A549 (cell line): Measurements from ENCODE around the gene LIN7A. TPM values are rescaled to one million over a fixed set of nuclear protein-coding genes. Genes with fewer than 3 reads are reported as not detected.

Experiments
- ATAC-seq, 2 experiments: fragments of 200-7000 bp in 1 of 2; fragments of >200 bp in 1 of 2; cut with Nextera tagmentation in 1 of 2; cut with Tn5 transposase in 1 of 2; 3 replicates each; pipeline versions ENCODE4 v1.8.0 to v1.9.1; 2018 to 2020; ENCODE audit warnings: mild to moderate bottlenecking in 1 of 2, moderate library complexity in 1 of 2
- CTCF ChIA-PET: fragments of 300-600 bp; sonication (Branson Sonifier 250); formaldehyde crosslinking; extraction: SDS; loops from one replicate; lab custom pipeline; 2021; ENCODE audit warnings: antibody characterized with exemption, inconsistent platforms; lab: Yijun Ruan, JAX
- POLR2A ChIA-PET: fragments of 350-600 bp; formaldehyde crosslinking; extraction: SDS; loops from one replicate; lab custom pipeline; 2021; ENCODE audit warnings: antibody characterized with exemption, inconsistent platforms; lab: Yijun Ruan, JAX
- DNase-seq, 2 experiments: peaks; one replicate each; pipeline versions ENCODE4 v3.0.0 to v3.0.0-alpha.2; 2011 to 2016; ENCODE audit warnings: low read depth in 1 of 2, low spot score in 1 of 2
- FAIRE-seq: peaks from 2 replicates; lab custom pipeline; 2011; peaks lifted over from hg19 to GRCh38; lab: Jason Lieb, UNC
- H3K27ac ChIP-seq, 2 experiments: fragments of >200 bp; sonication (Bioruptor Twin); formaldehyde crosslinking; 3 replicates each; pipeline ENCODE4 v1.5.1; 2016 to 2017
- H3K4me1 ChIP-seq: fragments of >200 bp; sonication (Bioruptor Twin); formaldehyde crosslinking; 3 replicates; pipeline ENCODE4 v1.6.1; 2016
- H3K4me2 ChIP-seq: fragments of >200 bp; sonication (Bioruptor Twin); formaldehyde crosslinking; 3 replicates; pipeline ENCODE4 v1.6.1; 2016
- H3K4me3 ChIP-seq: fragments of >200 bp; sonication (Bioruptor Twin); formaldehyde crosslinking; 3 replicates; pipeline ENCODE4 v1.5.1; 2016
- H3K9me3 ChIP-seq: fragments of >200 bp; sonication (Bioruptor Twin); formaldehyde crosslinking; 3 replicates; pipeline ENCODE4 v1.6.1; 2016
- BCL3 ChIP-seq: fragments of >200 bp; sonication (Bioruptor Twin); formaldehyde crosslinking; IDR thresholded peaks from 3 replicates; pipeline ENCODE4 v1.6.1; 2016
- CBX2 ChIP-seq: fragments of 200-600 bp; sonication (generic); IDR thresholded peaks from 2 replicates; pipeline ENCODE4 v1.6.1; 2016; ENCODE audit warnings: low read depth, mild to moderate bottlenecking, borderline replicate concordance
- CEBPB ChIP-seq, 2 experiments: fragments of >200 bp in 1 of 2; sonication (Bioruptor Twin) in 1 of 2; formaldehyde crosslinking in 1 of 2; IDR thresholded peaks; 2 replicates each; pipeline ENCODE4 v1.6.1; 2012 to 2016
- E2F6 ChIP-seq: IDR thresholded peaks from 2 replicates; pipeline ENCODE4 v1.6.1; 2012; ENCODE audit warnings: low read depth, borderline replicate concordance
- EHF ChIP-seq: fragments of 250-450 bp; sonication (Bioruptor Pico); IDR thresholded peaks from 2 replicates; pipeline ENCODE4 v1.5.0; 2020; ENCODE audit warnings: mild to moderate bottlenecking
- EHMT2 ChIP-seq: fragments of 200-600 bp; sonication (generic); IDR thresholded peaks from 2 replicates; pipeline ENCODE4 v1.6.1; 2016; ENCODE audit warnings: antibody characterized with exemption, low read depth, mild to moderate bottlenecking, moderate library complexity
- FOXS1 ChIP-seq: fragments of 250-450 bp; sonication (Bioruptor Pico); IDR thresholded peaks from 2 replicates; pipeline ENCODE4 v1.5.0; 2020; ENCODE audit warnings: mild to moderate bottlenecking, moderate library complexity
- GATA3 ChIP-seq: IDR thresholded peaks from 2 replicates; pipeline ENCODE4 v1.6.1; 2012; ENCODE audit warnings: borderline replicate concordance
- HDAC2 ChIP-seq: fragments of 200-600 bp; sonication (generic); IDR thresholded peaks from 2 replicates; pipeline ENCODE4 v1.6.1; 2016
- HES2 ChIP-seq: fragments of >200 bp; sonication (Bioruptor Twin); formaldehyde crosslinking; IDR thresholded peaks from 2 replicates; pipeline ENCODE4 v1.6.1; 2016
- HMGXB4 ChIP-seq: fragments of 250-450 bp; sonication (Bioruptor Pico); IDR thresholded peaks from 2 replicates; pipeline ENCODE4 v1.5.0; 2021; ENCODE audit warnings: mild to moderate bottlenecking, moderate library complexity, borderline replicate concordance
- HOXA7 ChIP-seq: fragments of 250-450 bp; sonication (Bioruptor Pico); IDR thresholded peaks from 2 replicates; pipeline ENCODE4 v1.5.0; 2020; ENCODE audit warnings: mild to moderate bottlenecking, moderate library complexity
- JUNB ChIP-seq: fragments of >200 bp; sonication (Bioruptor Twin); formaldehyde crosslinking; IDR thresholded peaks from 2 replicates; pipeline ENCODE4 v1.6.1; 2016
- MAX ChIP-seq: IDR thresholded peaks from 2 replicates; pipeline ENCODE4 v1.6.1; 2012
- MAZ ChIP-seq: fragments of 150-350 bp; IDR thresholded peaks from 2 replicates; pipeline ENCODE4 v1.6.1; 2014; ENCODE audit warnings: antibody characterized with exemption, low read depth, low read length, borderline replicate concordance
- NR3C1 ChIP-seq: fragments of >200 bp; sonication (Bioruptor Twin); formaldehyde crosslinking; IDR thresholded peaks from 3 replicates; pipeline ENCODE4 v1.6.1; 2017
- PHF8 ChIP-seq: fragments of 200-600 bp; sonication (generic); IDR thresholded peaks from 2 replicates; pipeline ENCODE4 v1.6.1; 2016; ENCODE audit warnings: low read depth, mild to moderate bottlenecking, antibody characterized with exemption, moderate library complexity, borderline replicate concordance
- POLR2AphosphoS2 ChIP-seq: conservative IDR thresholded peaks from 2 replicates; pipeline ENCODE4 v1.6.1; 2012; ENCODE audit warnings: low read length, improper control_type of control experiment, inconsistent platforms
- SMC3 ChIP-seq: fragments of >200 bp; sonication (Bioruptor Twin); formaldehyde crosslinking; IDR thresholded peaks from 3 replicates; pipeline ENCODE4 v1.6.1; 2018; ENCODE audit warnings: inconsistent platforms
- TFCP2L1 ChIP-seq: fragments of 250-450 bp; sonication (Bioruptor Pico); IDR thresholded peaks from 2 replicates; pipeline ENCODE4 v1.5.0; 2021; ENCODE audit warnings: mild to moderate bottlenecking
- TP53 ChIP-seq: fragments of 250-450 bp; sonication (Bioruptor Pico); IDR thresholded peaks from 2 replicates; pipeline ENCODE4 v1.5.0; 2021; ENCODE audit warnings: mild to moderate bottlenecking, moderate library complexity
- ZSCAN20 ChIP-seq: fragments of 250-450 bp; sonication (Bioruptor Pico); IDR thresholded peaks from 2 replicates; pipeline ENCODE4 v1.8.0; 2022; ENCODE audit warnings: mild to moderate bottlenecking, moderate library complexity
- WGBS: methylation state at CpG from one replicate; pipeline ENCODE4 v1.1.6; 2017; ENCODE audit errors: missing lambda C conversion rate; 5-methylcytosine and 5-hydroxymethylcytosine counted together
- polyA plus RNA-seq, 4 experiments: library from polyadenylated mRNA; depleted of rRNA in 3 of 4; stranded (reverse); fragments of >200 nt; fragmentation: RNase III in 1 of 4; extraction: RNeasy Plus Mini Kit Qiagen cat#74134 plus additional on column Dnase treatment in 1 of 4; gene quantifications; 2 replicates in 3 of 4; 3 replicates in 1 of 4; pipeline ENCODE4 v1.2.3, GENCODE V29; 2011 to 2017

LIN7A gene
- polyA plus RNA-seq, 2 of the 4 experiments (the other 2 are of a cell fraction) = 0.23 to 2.6 TPM

- POLR2A ChIA-PET = no interaction called here
- 0 out of 3 replicates have a peak, but pooled peaks cover 5% of the 10 kb centered on the region for H3K4me1 ChIP-seq
- H3K4me3 ChIP-seq = peak overlapping the region; percentile 50
- 0 out of 2 replicates have a peak, but pooled peaks have one; percentile 40 for TF ChIP-seq E2F6
- peak; percentile 42; the same call in 1 of the 2 replicates for TF ChIP-seq MAX
- TF ChIP-seq HDAC2 = peak; percentile 60; the same call in 1 of the 2 replicates
- TF ChIP-seq POLR2AphosphoS2 = no peak
- TF ChIP-seq, all 56 proteins: peak for 3
- WGBS = 3% methylated on average over 20 of the region's 67 CpGs
- DNase-seq (peak; percentile 16 to 49), ATAC-seq (peak; percentile 88 to 90), FAIRE-seq (no peak)
- H3K27ac ChIP-seq = peak overlapping the region; percentile 30 to 64; a peak in 4 of 6 replicates
- no peaks in the 10 kb centered on the region for H3K9me3 ChIP-seq
- CTCF ChIA-PET = interaction anchor here (1.1 to 1.8 kb wide), 2 partner anchors 9 to 10 kb away, joined by 4 read pairs; no protein-coding TSS in a partner anchor
- peak overlapping the region; percentile 80 for H3K4me2 ChIP-seq
Measured at GRCh38 chr12:80936642-80937390, 918 bp downstream of the LIN7A start.

- TF ChIP-seq NR3C1 (no peak), CBX2 (no peak), TFCP2L1 (CRISPR knock-in tag) (no peak), TP53 (CRISPR knock-in tag) (no peak), FOXS1 (CRISPR knock-in tag) (no peak), ZSCAN20 (CRISPR knock-in tag) (no peak), CEBPB (IDR thresholded peaks at IDR 0.05) (no peak), SMC3 (no peak), EHF (CRISPR knock-in tag) (no peak), HMGXB4 (CRISPR knock-in tag) (no peak), PHF8 (no peak), JUNB (no peak), EHMT2 (no peak), HES2 (no peak), BCL3 (no peak), MAZ (no peak), HOXA7 (CRISPR knock-in tag) (no peak), GATA3 (no peak)
- ChIA-PET POLR2A (no interaction called here), CTCF (interaction anchor here (1.1 to 1.8 kb wide), 2 partner anchors 9 to 11 kb away, joined by 4 read pairs; no protein-coding TSS in a partner anchor)
- ATAC-seq (no peak; a peak in 1 of 6 replicates), FAIRE-seq (no peak), DNase-seq (no peak)
- H3K4me1 ChIP-seq = 0 out of 3 replicates have a peak, but pooled peaks cover 5% of the 10 kb centered on the region
- H3K9me3 ChIP-seq = no peaks in the 10 kb centered on the region
- peak overlapping the region; percentile 80 for H3K4me2 ChIP-seq
- H3K4me3 ChIP-seq = peak overlapping the region; percentile 50
- H3K27ac ChIP-seq = peak overlapping the region; percentile 30 to 64; a peak in 2 of 6 replicates
- WGBS = 10% methylated on average over 11 of the region's 11 CpGs
Measured at GRCh38 chr12:80936353-80936641, 1.4 kb downstream of the LIN7A start.
